GM21381 (cell line): ENCODE data around the gene FOXD4L4.
"Not testable (repeated sequence)": the region's sequence is repeated elsewhere in the genome, so short reads cannot be mapped to it uniquely, and the experiment has no call there.

ENCODE experiments used
- ATAC-seq: cut with Tn5 transposase; IDR thresholded peaks from one replicate; pipeline ENCODE4 v1.9.1; 2021; ENCODE audit warnings: mild to moderate bottlenecking, moderate library complexity; ENCODE audit not compliant: unreplicated experiment

Gene FOXD4L4

DNA sequence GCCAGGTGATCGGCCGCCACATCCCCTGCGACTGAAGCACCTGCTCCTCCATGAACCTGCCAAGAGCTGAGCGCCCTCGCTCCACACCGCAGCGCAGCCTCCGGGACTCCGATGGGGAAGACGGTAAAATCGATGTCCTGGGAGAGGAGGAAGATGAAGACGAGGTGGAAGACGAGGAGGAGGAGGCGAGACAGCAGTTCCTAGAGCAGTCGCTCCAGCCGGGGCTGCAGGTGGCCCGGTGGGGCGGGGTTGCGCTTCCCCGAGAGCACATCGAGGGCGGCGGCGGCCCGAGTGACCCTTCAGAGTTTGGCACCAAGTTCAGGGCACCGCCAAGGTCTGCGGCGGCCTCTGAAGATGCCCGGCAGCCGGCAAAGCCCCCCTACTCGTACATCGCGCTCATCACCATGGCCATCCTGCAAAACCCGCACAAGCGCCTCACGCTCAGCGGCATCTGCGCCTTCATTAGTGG is at the start of gene FOXD4L4:
TSS of gene FOXD4L4 (plus strand) at position 51 of the 469 bp plus-strand sequence. CDS start at position 51, 0 bp downstream.
- ATAC-seq: not testable (repeated sequence)

DNA sequence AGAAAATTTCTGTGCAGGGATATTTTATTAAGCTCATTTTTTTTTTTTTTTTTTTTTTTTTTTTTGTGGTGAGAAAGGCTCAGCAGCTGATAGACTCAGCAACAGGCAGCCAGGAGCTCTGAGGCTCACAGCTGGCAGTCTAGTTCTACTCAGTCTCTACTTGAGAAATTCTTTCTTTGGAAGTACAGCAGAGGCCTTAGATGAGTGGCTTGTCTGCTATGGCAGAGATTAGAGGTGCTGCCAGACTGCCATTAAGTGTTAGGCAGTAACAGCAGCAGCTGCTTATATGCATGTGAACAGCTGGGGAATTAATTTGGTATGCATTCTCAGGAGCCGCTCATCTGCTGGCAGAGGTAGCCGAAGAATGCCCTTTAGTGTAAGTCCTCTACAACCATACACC is 33.4 kb upstream of the FOXD4L4 start:
- ATAC-seq: not testable (repeated sequence)

DNA sequence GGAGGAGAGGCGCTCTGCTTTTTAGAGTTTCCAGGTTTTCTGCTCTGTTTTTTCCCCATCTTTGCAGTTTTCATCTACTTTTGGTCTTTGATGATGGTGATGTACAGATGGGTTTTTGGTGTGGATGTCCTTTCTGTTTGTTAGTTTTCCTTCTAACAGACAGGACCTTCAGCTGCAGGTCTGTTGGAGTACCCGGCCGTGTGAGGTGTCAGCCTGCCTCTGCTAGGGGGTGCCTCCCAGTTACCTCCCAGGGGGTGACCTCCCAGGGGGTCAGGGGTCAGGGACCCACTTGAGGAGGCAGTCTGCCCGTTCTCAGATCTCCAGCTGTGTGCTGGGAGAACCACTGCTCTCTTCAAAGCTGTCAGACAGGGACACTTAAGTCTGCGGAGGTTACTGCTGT is 22.5 kb upstream of the FOXD4L4 start:
- ATAC-seq: not testable (repeated sequence)

DNA sequence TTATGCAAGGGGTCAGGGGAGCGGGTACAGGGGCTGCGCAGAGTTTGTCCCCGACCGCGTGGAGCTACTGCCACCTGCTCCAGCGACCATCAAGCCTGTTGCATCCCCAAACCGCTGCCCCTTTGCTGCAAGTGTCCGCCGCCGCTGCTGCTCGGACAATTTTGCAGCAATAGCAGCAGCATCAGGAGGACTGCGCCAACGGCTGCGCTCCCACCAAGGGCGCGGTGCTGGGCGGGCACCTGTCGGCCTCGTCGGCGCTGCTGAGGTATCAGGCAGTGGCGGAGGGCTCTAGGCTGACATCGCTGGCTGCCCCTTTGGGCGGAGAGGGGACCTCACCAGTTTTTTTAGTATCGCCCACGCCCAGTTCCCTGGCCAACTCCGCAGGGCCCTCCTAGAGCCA is 1.2 kb downstream of the FOXD4L4 start:
- not testable (repeated sequence) for ATAC-seq
